Liver (tissue), 9 donors: Measurements from ENCODE around the gene AMMECR1. TPM values are rescaled to one million over a fixed set of nuclear protein-coding genes. Genes with fewer than 3 reads are reported as not detected.

ENCODE experiments used
- DNase-seq: peaks from one replicate; pipeline ENCODE4 v3.0.0-alpha.2; 2017; ENCODE audit warnings: low spot score
- H3K27ac ChIP-seq, 2 donors: one replicate each; pipeline ENCODE4 v1.7.0; 2013; ENCODE audit warnings: inconsistent platforms in 2 of 2, low read length in 2 of 2, control low read depth in 1 of 2, low read depth in 1 of 2, mild to moderate bottlenecking in 1 of 2
- H3K27me3 ChIP-seq, 4 donors: one replicate each; pipeline versions ENCODE4 v1.6.1 to v1.7.0; 2013; ENCODE audit warnings: low read length in 3 of 4, inconsistent platforms in 1 of 4, mild to moderate bottlenecking in 1 of 4, moderate library complexity in 1 of 4; ENCODE audit not compliant: control insufficient read depth in 4 of 4, insufficient read depth in 4 of 4
- H3K36me3 ChIP-seq, 4 donors: one replicate each; pipeline versions ENCODE4 v1.6.1 to v1.7.0; 2013; ENCODE audit warnings: low read length in 3 of 4, mild to moderate bottlenecking in 3 of 4, low read depth in 1 of 4, moderate library complexity in 1 of 4; ENCODE audit not compliant: control insufficient read depth in 4 of 4, insufficient read depth in 3 of 4
- H3K4me1 ChIP-seq, 4 donors: one replicate each; pipeline versions ENCODE4 v1.6.1 to v1.7.0; 2013; ENCODE audit warnings: low read length in 3 of 4, mild to moderate bottlenecking in 3 of 4, moderate library complexity in 1 of 4; ENCODE audit not compliant: control insufficient read depth in 4 of 4, insufficient read depth in 4 of 4
- H3K4me3 ChIP-seq, 3 donors: one replicate each; pipeline versions ENCODE4 v1.6.1 to v1.7.0; 2013; ENCODE audit warnings: low read length in 3 of 3, control low read depth in 1 of 3, low read depth in 1 of 3, mild to moderate bottlenecking in 1 of 3
- H3K9ac ChIP-seq, 2 donors: one replicate each; pipeline ENCODE4 v1.7.0; 2013; ENCODE audit warnings: low read length in 2 of 2, mild to moderate bottlenecking in 2 of 2, moderate library complexity in 2 of 2, control low read depth in 1 of 2, low read depth in 1 of 2
- H3K9me3 ChIP-seq, 4 donors: one replicate each; pipeline versions ENCODE4 v1.6.1 to v1.7.0; 2013; ENCODE audit warnings: low read length in 3 of 4; ENCODE audit not compliant: control insufficient read depth in 4 of 4
- ATF3 ChIP-seq: IDR thresholded peaks from 2 replicates; pipeline ENCODE4 v1.6.1; 2016; ENCODE audit warnings: antibody characterized with exemption
- EGR1 ChIP-seq, 2 donors: IDR thresholded peaks; 2 replicates each; pipeline ENCODE4 v1.6.1; 2016 to 2018; ENCODE audit warnings: antibody characterized with exemption in 2 of 2, low read depth in 2 of 2
- FOXA1 ChIP-seq: IDR thresholded peaks from 2 replicates; pipeline ENCODE4 v1.6.1; 2016; ENCODE audit warnings: antibody characterized with exemption
- FOXA2 ChIP-seq: IDR thresholded peaks from 2 replicates; pipeline ENCODE4 v1.6.1; 2016; ENCODE audit warnings: antibody characterized with exemption
- GABPA ChIP-seq, 2 donors: IDR thresholded peaks in 1 of 2; conservative IDR thresholded peaks in 1 of 2; 2 replicates each; pipeline ENCODE4 v1.6.1; 2016; ENCODE audit warnings: antibody characterized with exemption in 2 of 2, mild to moderate bottlenecking in 1 of 2, moderate library complexity in 1 of 2
- HNF4A ChIP-seq, 2 donors: conservative IDR thresholded peaks; 2 replicates each; pipeline ENCODE4 v1.6.1; 2016; ENCODE audit warnings: antibody characterized with exemption in 2 of 2, mild to moderate bottlenecking in 2 of 2
- HNF4G ChIP-seq: IDR thresholded peaks from 2 replicates; pipeline ENCODE4 v1.6.1; 2016; ENCODE audit warnings: antibody characterized with exemption
- JUND ChIP-seq, 2 donors: IDR thresholded peaks; 2 replicates each; pipeline ENCODE4 v1.6.1; 2016; ENCODE audit warnings: antibody characterized with exemption in 2 of 2
- NR2F2 ChIP-seq: IDR thresholded peaks from 2 replicates; pipeline ENCODE4 v1.6.1; 2016; ENCODE audit warnings: antibody characterized with exemption
- RAD21 ChIP-seq, 2 donors: IDR thresholded peaks; 2 replicates each; pipeline ENCODE4 v1.6.1; 2016; ENCODE audit warnings: antibody characterized with exemption in 2 of 2, mild to moderate bottlenecking in 2 of 2
- REST ChIP-seq: IDR thresholded peaks from 2 replicates; pipeline ENCODE4 v1.6.1; 2016; ENCODE audit warnings: antibody characterized with exemption, mild to moderate bottlenecking
- RXRA ChIP-seq, 2 donors: IDR thresholded peaks; 2 replicates each; pipeline ENCODE4 v1.6.1; 2017 to 2018; ENCODE audit warnings: antibody characterized with exemption in 2 of 2, mild to moderate bottlenecking in 1 of 2
- SP1 ChIP-seq: IDR thresholded peaks from 2 replicates; pipeline ENCODE4 v1.6.1; 2018; ENCODE audit warnings: antibody characterized with exemption, mild to moderate bottlenecking
- TAF1 ChIP-seq: conservative IDR thresholded peaks from 2 replicates; pipeline ENCODE4 v1.6.1; 2016; ENCODE audit warnings: antibody characterized with exemption, mild to moderate bottlenecking
- YY1 ChIP-seq: IDR thresholded peaks from 2 replicates; pipeline ENCODE4 v1.6.1; 2016; ENCODE audit warnings: antibody characterized with exemption, mild to moderate bottlenecking
- WGBS: extraction: QIAGEN DNeasy Blood & Tissue Kit; methylation state at CpG from one replicate; pipeline ENCODE4 v1.1.7; 2013; 5-methylcytosine and 5-hydroxymethylcytosine counted together
- polyA plus RNA-seq, 2 donors: library from polyadenylated mRNA; stranded (reverse) in 1 of 2; unstranded in 1 of 2; fragments of 200-250 nt in 1 of 2; fragments of >200 nt in 1 of 2; fragmentation: Nextera tagmentation in 1 of 2; extraction: Ambion mirVana in 1 of 2; gene quantifications; one replicate each; pipeline versions ENCODE4 v1.2.1 to v1.2.3, GENCODE V29; 2013 to 2015
- total RNA-seq, 2 donors: library from RNA; depleted of rRNA; stranded (reverse); fragments of >200 nt; gene quantifications; one replicate each; pipeline ENCODE4 v1.2.3, GENCODE V29; 2014
- TF ChIP-seq, protein P1 (sequence below): fragments of 150-350 bp; IDR thresholded peaks from 2 replicates; pipeline ENCODE4 v1.5.1; 2017; ENCODE audit warnings: improper control_type of control experiment, low read depth, low read length; ENCODE audit not compliant: missing input control
- TF ChIP-seq, protein P2 (sequence below): IDR thresholded peaks from 2 replicates; pipeline ENCODE4 v1.6.1; 2016; ENCODE audit warnings: antibody characterized with exemption
- TF ChIP-seq, protein P3 (sequence below): IDR thresholded peaks from 2 replicates; pipeline ENCODE4 v1.6.1; 2016; ENCODE audit warnings: antibody characterized with exemption
- donor health status: healthy.
- donor health status: healthy.
- donor health status: healthy.
- donor health status: healthy.
- donor health status: healthy.

AMMECR1 gene
- total and polyA plus RNA-seq, 4 donors = 1.7 to 30.9 (median 3.6) TPM

- Histone ChIP-seq H3K9me3 (no peaks in the 10 kb centered on the region), H3K4me3 (no peak overlapping the region), H3K36me3 (no peaks in the 10 kb centered on the region), H3K27ac (no peak overlapping the region), H3K9ac (no peak overlapping the region), H3K27me3 (no peaks in the 10 kb centered on the region), H3K4me1 (no peaks in the 10 kb centered on the region)
- DNase-seq = no peak
- no peak for TF ChIP-seq RAD21 (IDR thresholded peaks at IDR 0.05)
- no peak for TF ChIP-seq EGR1 (IDR thresholded peaks at IDR 0.05; ENCODE audit: low read depth in 2 of 2)
- no peak for TF ChIP-seq TAF1
- no peak for TF ChIP-seq HNF4G
- TF ChIP-seq YY1 = no peak
- TF ChIP-seq FOXA1 = no peak
- TF ChIP-seq ATF3 = no peak
- TF ChIP-seq, protein P1, sequence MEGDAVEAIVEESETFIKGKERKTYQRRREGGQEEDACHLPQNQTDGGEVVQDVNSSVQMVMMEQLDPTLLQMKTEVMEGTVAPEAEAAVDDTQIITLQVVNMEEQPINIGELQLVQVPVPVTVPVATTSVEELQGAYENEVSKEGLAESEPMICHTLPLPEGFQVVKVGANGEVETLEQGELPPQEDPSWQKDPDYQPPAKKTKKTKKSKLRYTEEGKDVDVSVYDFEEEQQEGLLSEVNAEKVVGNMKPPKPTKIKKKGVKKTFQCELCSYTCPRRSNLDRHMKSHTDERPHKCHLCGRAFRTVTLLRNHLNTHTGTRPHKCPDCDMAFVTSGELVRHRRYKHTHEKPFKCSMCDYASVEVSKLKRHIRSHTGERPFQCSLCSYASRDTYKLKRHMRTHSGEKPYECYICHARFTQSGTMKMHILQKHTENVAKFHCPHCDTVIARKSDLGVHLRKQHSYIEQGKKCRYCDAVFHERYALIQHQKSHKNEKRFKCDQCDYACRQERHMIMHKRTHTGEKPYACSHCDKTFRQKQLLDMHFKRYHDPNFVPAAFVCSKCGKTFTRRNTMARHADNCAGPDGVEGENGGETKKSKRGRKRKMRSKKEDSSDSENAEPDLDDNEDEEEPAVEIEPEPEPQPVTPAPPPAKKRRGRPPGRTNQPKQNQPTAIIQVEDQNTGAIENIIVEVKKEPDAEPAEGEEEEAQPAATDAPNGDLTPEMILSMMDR = no peak
- TF ChIP-seq SP1 = no peak
- no peak for TF ChIP-seq JUND (IDR thresholded peaks at IDR 0.05)
- TF ChIP-seq, protein P2, sequence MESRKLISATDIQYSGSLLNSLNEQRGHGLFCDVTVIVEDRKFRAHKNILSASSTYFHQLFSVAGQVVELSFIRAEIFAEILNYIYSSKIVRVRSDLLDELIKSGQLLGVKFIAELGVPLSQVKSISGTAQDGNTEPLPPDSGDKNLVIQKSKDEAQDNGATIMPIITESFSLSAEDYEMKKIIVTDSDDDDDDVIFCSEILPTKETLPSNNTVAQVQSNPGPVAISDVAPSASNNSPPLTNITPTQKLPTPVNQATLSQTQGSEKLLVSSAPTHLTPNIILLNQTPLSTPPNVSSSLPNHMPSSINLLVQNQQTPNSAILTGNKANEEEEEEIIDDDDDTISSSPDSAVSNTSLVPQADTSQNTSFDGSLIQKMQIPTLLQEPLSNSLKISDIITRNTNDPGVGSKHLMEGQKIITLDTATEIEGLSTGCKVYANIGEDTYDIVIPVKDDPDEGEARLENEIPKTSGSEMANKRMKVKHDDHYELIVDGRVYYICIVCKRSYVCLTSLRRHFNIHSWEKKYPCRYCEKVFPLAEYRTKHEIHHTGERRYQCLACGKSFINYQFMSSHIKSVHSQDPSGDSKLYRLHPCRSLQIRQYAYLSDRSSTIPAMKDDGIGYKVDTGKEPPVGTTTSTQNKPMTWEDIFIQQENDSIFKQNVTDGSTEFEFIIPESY = no peak
- TF ChIP-seq RXRA (IDR thresholded peaks at IDR 0.05) = no peak
- TF ChIP-seq, protein P3, sequence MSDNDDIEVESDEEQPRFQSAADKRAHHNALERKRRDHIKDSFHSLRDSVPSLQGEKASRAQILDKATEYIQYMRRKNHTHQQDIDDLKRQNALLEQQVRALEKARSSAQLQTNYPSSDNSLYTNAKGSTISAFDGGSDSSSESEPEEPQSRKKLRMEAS = no peak
- TF ChIP-seq REST = no peak
- 92% methylated on average over 4 of the region's 4 CpGs for WGBS
These were observed 101.9 kb downstream of the AMMECR1 start for GRCh38 chrX:110216027-110216426.

- no peak for TF ChIP-seq GABPA (IDR thresholded peaks at IDR 0.05 in 1 of 2, conservative IDR thresholded peaks at IDR 0.05 in 1 of 2)
- no peak for TF ChIP-seq RAD21 (IDR thresholded peaks at IDR 0.05)
- no peak for TF ChIP-seq YY1
- no peak for TF ChIP-seq ATF3
- TF ChIP-seq NR2F2 = no peak
- no peak for TF ChIP-seq JUND (IDR thresholded peaks at IDR 0.05)
- TF ChIP-seq RXRA (IDR thresholded peaks at IDR 0.05) = no peak
- TF ChIP-seq TAF1 = no peak
- no peak for TF ChIP-seq FOXA2
- TF ChIP-seq FOXA1 = no peak
- TF ChIP-seq SP1 = no peak
- TF ChIP-seq, protein P2 = no peak
- TF ChIP-seq, protein P3 = no peak
- TF ChIP-seq HNF4A (conservative IDR thresholded peaks at IDR 0.05) = no peak
- TF ChIP-seq, protein P1 = no peak
- no peak for TF ChIP-seq EGR1 (IDR thresholded peaks at IDR 0.05; ENCODE audit: low read depth in 2 of 2)
- no peaks in the 10 kb centered on the region for H3K36me3 ChIP-seq
- DNase-seq = no peak
- no peaks in the 10 kb centered on the region for H3K27me3 ChIP-seq
- 98% methylated on average over 1 of the region's 1 CpG for WGBS
- H3K9ac ChIP-seq = no peak overlapping the region
- H3K4me3 ChIP-seq = no peak overlapping the region
- H3K9me3 ChIP-seq = no peaks in the 10 kb centered on the region
- H3K27ac ChIP-seq = no peak overlapping the region
- no peaks in the 10 kb centered on the region for H3K4me1 ChIP-seq
These were observed 102.5 kb downstream of the AMMECR1 start for GRCh38 chrX:110215411-110215810.
